Umbilical cord (tissue), 2 donors: ENCODE data around the gene RAD51B. TPM values are rescaled to one million over a fixed set of nuclear protein-coding genes. Genes with fewer than 3 reads are reported as not detected.

Source experiments
- DNase-seq: peaks from one replicate; pipeline ENCODE4 v3.0.0-alpha.2; 2015; ENCODE audit warnings: low spot score
- total RNA-seq: library from RNA; depleted of rRNA; stranded (reverse); fragments of >200 nt; gene quantifications from one replicate; pipeline ENCODE4 v1.2.3, GENCODE V29; 2014; ENCODE audit warnings: low replicate concordance; ENCODE audit not compliant: insufficient read depth

Gene RAD51B
- total RNA-seq, 1 donor from 2014 or later: 34.2 TPM

DNA sequence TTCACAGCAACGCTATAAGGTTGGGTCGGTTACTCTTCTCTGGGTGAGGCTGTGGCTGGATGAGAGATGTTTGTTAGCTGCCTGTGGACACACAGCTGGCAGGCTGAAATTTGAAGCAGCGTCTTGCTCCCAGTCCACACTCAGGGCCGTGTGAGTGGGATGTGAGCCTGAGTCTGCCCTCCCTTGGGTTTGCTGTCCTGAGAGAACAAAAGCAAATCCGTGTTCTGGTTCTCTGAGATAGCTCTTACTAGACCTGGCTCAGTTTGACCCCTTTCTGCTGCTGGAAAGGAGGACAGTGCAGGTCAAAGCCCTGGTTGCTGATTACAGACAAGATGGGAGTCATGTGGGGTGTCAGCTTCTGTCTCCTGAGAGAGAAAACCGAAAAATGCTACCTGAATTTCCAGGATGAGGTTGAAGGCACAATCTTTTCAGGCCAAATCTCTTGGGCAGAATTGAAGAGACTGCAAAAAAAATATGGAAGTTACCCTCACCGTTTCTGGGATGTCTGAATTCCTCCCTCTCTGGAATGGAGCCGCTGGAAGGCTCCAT, 702.5 kb downstream of the RAD51B start:
- DNase-seq: no peak

DNA sequence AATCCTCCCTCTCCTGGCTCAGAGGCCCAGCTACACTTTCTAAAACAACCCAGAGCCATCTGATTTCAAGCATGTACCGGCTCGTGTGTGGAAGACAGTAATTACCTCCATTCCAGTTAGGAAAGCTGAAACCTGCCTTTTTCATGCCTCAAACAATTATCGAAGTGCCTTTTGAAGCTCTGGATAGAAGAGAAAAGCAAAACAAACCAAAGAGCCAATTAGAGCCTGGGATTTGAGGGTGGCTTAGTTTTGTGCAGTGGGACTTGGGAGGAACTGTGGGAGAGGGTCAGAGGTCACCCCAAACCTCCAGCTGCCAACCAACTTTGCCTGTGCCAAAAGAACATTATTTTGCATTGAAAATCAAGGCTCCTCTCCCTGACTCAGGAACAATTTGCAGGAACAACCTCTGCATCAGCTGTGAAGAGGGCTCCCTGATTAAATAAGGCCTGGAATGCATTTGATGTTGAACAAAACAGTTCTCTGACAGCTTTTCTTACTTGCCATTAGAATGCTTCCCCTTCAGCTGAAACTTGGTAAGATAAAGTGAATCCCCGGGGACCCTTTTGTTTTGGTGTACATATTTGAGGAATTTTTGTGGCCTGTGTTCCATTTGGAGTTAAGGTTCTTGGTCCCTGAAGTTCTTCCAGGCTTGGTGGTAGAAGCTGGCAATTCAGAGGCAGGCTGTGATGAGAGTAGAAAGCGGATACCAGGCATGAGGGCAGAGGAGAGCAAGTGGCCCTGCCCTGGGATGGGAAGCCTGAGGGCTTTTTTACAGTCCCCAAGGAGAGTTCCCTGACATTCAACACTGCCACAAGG, 703.1 kb downstream of the RAD51B start:
- peak; percentile 86 for DNase-seq

- DNase-seq: no peak
Measured at GRCh38 chr14:68523326-68523610, 703.7 kb downstream of the RAD51B start.

DNA sequence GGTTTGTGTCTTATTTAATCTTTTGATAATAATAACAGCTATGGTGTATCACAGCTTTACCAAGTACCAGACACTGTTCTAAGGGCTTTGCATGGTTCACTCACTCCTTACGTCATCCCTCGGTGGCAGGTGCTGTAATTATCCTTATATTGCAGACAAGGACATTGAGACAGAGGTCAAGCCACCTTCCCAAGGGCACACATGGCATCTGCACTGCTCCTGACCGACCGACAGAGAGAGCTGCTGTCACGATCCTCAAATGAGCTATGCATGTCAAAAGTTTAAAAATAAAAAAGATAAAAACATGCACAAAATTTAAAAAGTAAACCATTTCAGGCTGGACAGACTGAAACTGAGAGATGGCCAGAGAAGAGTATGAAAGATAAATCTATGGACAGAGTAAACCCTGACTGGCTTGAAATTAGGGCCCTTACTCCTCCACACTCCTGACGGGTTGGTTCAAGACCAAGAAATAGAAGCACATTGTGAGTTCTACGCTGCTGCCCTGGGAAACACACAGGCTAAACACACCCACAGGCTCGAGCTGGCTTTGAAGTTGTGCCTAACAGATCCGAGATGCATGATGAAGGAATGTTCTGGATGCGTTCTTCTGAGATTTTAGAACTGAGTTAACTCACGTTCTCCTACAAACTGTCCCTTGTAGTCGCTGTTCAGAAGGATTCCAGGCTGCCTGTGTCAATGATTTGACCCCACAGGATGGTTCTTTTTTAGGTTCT, 704.6 kb downstream of the RAD51B start:
- peak; percentile 61 for DNase-seq

DNA sequence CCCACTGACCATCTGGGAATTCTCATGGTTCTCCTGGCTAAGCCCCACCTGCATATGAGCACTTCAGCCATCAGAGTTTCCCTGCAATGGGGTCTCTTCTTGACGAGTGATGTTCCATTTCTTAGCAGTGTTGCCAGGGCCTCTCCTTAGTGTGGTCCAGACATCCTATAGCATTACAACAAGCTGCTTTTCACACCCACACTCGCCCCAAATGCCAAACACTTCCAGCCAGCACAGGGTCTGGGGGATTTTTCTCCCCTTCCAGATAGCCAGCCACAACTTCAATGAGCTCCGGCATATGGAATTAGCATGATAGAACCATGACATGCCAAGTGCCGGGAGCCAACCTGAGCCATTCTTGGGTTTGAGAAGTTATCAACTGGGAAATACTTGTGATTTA, 705.9 kb downstream of the RAD51B start:
- no peak for DNase-seq

GRCh38 chr14:68526512-68527091, 707.0 kb downstream of the RAD51B start:
- DNase-seq: no peak

- DNase-seq: no peak
Measured at GRCh38 chr14:68527329-68527851, 707.8 kb downstream of the RAD51B start.

DNA sequence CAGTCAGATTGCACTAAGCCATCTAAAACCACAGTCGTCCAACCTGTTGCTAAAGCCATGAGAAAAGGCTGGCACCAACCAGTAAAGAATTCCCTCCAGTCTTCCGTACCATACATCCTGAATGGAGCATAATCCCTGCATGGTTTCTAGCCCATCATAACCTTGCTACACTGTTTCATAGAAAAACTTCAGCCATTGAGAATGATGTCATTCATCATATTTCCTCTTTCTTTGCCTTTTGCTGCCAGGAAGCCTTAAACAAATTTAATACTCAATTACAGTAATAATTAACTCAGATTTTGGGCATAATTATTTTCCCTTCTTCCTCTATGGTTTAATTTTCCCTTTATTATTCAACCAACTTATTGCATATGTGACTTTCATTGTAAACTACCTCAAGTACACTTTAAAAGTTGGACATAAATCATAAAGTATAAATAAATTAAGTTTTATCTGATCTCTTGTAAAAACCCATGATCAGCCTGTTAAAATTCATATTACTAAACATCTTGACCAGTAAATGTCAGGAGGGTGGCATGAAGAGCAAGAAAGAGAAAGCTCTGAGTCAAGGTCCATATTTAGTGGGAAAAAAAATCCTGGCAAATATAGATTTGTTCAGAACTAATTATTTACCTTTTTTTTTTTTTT, 708.6 kb downstream of the RAD51B start:
- DNase-seq: no peak

DNA sequence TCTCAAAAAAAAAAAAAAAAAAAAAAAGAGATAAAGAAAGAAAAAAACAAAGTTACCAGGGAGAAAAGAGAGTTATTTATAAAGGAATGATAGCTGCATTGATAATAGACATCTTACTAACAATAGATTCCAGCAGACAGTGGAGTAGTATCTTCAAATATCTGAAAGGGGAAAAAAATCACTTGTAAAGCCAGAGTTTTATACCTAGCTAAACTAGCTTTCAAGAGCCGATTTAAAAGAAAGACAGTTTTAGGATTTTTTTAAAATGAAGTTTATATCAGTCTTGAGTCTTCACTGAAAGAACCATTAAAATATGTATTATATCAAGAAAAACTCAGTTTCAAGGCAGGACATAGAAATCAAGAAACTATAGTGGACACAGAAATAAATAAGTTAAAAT, 710.9 kb downstream of the RAD51B start:
- DNase-seq: no peak

DNA sequence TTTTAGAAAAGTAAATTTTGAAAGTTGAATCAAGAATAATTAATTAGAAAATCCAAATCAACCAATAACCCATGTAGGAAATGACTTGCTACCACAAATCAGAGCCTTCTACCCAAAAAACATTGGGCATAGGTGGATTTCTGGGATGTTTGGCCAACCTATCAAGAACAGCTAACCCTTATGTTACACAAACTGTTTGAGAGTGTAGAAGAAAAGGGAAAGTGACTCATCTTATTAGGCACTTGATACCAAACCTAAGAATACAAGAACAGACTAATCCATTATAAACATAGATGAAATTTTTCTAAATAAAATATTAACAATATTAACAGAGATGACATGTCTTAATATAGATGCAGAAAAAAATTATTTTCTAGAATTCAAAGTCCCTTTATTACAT, 712.9 kb downstream of the RAD51B start:
- no peak for DNase-seq

DNA sequence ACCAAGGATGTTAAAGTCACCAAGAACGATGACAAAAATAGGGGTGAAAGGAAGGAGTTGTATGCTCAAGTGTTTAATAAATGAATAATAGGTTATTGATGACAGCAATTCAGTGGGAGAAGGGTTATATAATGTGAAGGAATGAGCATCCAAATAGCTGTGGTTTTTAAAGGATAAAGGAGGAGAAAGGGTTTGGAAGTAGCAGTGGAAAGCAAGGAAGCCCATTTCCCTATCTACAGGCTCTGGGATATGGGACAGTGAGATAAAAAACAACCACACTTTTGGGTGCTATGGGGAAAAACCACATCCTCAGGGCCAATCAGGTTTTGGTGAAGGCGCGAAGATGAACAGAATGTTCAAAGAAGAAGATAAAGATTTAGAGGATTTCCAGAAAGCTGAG, 714.7 kb downstream of the RAD51B start:
- DNase-seq: no peak

GRCh38 chr14:68535404-68536017, 715.9 kb downstream of the RAD51B start:
- no peak for DNase-seq

- no peak for DNase-seq
Measured at GRCh38 chr14:68536018-68536410, 716.4 kb downstream of the RAD51B start.

- DNase-seq: no peak
Measured at GRCh38 chr14:68538639-68539038, 719.1 kb downstream of the RAD51B start.

DNA sequence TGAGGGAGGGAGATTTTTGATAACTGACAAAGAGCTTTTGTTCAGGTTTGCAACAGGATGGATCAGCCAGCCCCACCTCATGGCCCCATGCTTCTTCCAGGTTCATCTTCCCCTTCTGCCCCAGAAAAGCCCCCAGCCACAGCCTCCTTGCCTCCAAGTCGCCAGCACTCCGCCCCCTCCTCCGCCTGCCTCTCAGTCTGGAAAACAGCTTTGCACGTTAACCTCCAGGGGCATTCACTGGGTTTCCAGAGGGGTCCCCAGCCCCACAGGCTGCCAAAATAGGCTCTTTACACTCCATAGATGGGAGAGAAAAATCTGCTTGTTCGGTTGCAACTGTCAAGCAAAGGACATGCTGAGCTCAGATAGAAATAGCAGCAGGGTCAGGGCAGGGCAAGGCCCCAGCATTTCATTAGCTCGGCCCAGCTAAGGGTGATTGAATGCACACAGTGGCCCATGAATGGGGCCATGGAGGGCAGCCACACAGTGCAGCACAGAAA, 719.7 kb downstream of the RAD51B start:
- no peak for DNase-seq

- DNase-seq: no peak
Measured at GRCh38 chr14:68539789-68540188, 720.2 kb downstream of the RAD51B start.

- no peak for DNase-seq
Measured at GRCh38 chr14:68541178-68541896, 721.8 kb downstream of the RAD51B start.

DNA sequence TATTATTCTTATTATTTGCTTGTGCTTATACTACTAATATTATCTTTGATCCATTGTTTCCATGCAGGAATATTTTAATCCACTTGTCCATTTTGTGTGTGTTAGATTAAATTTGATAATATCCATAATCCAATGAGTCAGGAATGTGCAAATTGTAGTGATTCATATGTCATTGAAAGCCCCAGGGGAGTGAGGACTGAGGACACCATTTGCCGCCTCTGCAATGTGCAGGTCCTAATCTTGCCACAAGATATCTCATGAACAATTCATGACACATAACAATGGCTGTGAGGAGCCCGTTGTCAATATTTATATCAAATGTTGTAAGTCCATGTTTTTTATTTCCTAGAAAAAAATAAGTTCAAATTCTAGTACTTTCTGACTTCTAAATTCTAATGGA, 722.8 kb downstream of the RAD51B start:
- no peak for DNase-seq

DNA sequence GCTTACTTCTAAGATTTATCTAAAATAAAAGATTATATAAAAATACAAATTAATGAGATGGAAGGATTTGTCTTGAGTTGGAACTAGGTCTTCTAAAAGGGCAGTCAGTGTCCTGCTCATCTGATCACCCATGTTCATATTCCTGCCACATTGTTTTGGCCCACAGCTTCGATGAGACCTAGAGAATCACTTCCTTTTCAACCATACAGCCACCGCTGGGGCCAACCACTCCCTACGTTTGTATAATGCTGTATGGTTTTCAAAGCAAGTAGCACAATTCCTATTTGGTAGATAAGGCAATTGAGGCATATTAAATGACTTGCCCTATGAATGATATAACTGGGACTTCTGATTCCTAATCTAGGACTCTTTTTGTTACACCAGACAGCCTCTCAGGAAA, 723.9 kb downstream of the RAD51B start:
- DNase-seq: no peak

- DNase-seq: no peak
Measured at GRCh38 chr14:68544081-68544892, 724.7 kb downstream of the RAD51B start.
